ENCODE results near the gene USP47.

The USP47 gene

GRCh38 chr11:12005476-12005875 lies 163.7 kb downstream of the USP47 start:
- no peaks in the 10 kb centered on the region for H3F3A ChIP-seq (ENCODE audit: control insufficient read depth, insufficient read depth)
- H3K27me3 ChIP-seq (ENCODE audit: control insufficient read depth, low read length) = peaks cover 7% of the 10 kb centered on the region; the same call in 1 of the 2 replicates
- no peaks in the 10 kb centered on the region for H3K79me2 ChIP-seq (ENCODE audit: control insufficient read depth, low read length)
- no peaks in the 10 kb centered on the region for H3K36me3 ChIP-seq (ENCODE audit: control insufficient read depth, low read length)
- no peak overlapping the region for H3K4me2 ChIP-seq (ENCODE audit: low read length)
- H3K4me1 ChIP-seq (ENCODE audit: control insufficient read depth, low read length) = no peaks in the 10 kb centered on the region
- no peaks in the 10 kb centered on the region for H3K9me3 ChIP-seq (ENCODE audit: control insufficient read depth, insufficient read depth, low read length)
- H3K27ac ChIP-seq (ENCODE audit: low read depth, low read length) = no peak overlapping the region
- H3K4me3 ChIP-seq (ENCODE audit: low read length) = no peak overlapping the region
- no peak for TF ChIP-seq EZH2phosphoT487 (IDR thresholded peaks at IDR 0.05; ENCODE audit: borderline replicate concordance, low read length)
- TF ChIP-seq, protein P1, sequence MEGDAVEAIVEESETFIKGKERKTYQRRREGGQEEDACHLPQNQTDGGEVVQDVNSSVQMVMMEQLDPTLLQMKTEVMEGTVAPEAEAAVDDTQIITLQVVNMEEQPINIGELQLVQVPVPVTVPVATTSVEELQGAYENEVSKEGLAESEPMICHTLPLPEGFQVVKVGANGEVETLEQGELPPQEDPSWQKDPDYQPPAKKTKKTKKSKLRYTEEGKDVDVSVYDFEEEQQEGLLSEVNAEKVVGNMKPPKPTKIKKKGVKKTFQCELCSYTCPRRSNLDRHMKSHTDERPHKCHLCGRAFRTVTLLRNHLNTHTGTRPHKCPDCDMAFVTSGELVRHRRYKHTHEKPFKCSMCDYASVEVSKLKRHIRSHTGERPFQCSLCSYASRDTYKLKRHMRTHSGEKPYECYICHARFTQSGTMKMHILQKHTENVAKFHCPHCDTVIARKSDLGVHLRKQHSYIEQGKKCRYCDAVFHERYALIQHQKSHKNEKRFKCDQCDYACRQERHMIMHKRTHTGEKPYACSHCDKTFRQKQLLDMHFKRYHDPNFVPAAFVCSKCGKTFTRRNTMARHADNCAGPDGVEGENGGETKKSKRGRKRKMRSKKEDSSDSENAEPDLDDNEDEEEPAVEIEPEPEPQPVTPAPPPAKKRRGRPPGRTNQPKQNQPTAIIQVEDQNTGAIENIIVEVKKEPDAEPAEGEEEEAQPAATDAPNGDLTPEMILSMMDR (IDR thresholded peaks at IDR 0.05; ENCODE audit: low read depth, low read length, poor library complexity, severe bottlenecking) = no peak
- H4K20me1 ChIP-seq (ENCODE audit: control insufficient read depth, insufficient read depth, low read depth, low read length) = no peaks in the 10 kb centered on the region
- no peaks in the 10 kb centered on the region for H3K9me2 ChIP-seq (replicated peaks; ENCODE audit: control insufficient read depth, low read length)

GRCh38 chr11:12006552-12007229 lies 164.9 kb downstream of the USP47 start:
- Histone ChIP-seq H3K27ac (ENCODE audit: low read depth, low read length) (no peak overlapping the region), H3K4me1 (ENCODE audit: control insufficient read depth, low read length) (no peaks in the 10 kb centered on the region), H3K27me3 (ENCODE audit: control insufficient read depth, low read length) (peaks cover 7% of the 10 kb centered on the region; the same call in 1 of the 2 replicates), H3K9me2 (replicated peaks; ENCODE audit: control insufficient read depth, low read length) (no peaks in the 10 kb centered on the region), H3F3A (ENCODE audit: control insufficient read depth, insufficient read depth) (no peaks in the 10 kb centered on the region), H3K9me3 (ENCODE audit: control insufficient read depth, insufficient read depth, low read length) (no peaks in the 10 kb centered on the region), H4K20me1 (ENCODE audit: control insufficient read depth, insufficient read depth, low read depth, low read length) (no peaks in the 10 kb centered on the region), H3K36me3 (ENCODE audit: control insufficient read depth, low read length) (no peaks in the 10 kb centered on the region), H3K4me2 (ENCODE audit: low read length) (no peak overlapping the region), H3K79me2 (ENCODE audit: control insufficient read depth, low read length) (no peaks in the 10 kb centered on the region), H3K4me3 (ENCODE audit: low read length) (no peak overlapping the region)
- no peak for TF ChIP-seq EZH2phosphoT487 (IDR thresholded peaks at IDR 0.05; ENCODE audit: borderline replicate concordance, low read length)
- TF ChIP-seq, protein P1 (IDR thresholded peaks at IDR 0.05; ENCODE audit: low read depth, low read length, poor library complexity, severe bottlenecking) = no peak

- no peaks in the 10 kb centered on the region for H3K9me2 ChIP-seq (replicated peaks; ENCODE audit: control insufficient read depth, low read length)
- H4K20me1 ChIP-seq (ENCODE audit: control insufficient read depth, insufficient read depth, low read depth, low read length) = no peaks in the 10 kb centered on the region
- H3K9me3 ChIP-seq (ENCODE audit: control insufficient read depth, insufficient read depth, low read length) = no peaks in the 10 kb centered on the region
- no peaks in the 10 kb centered on the region for H3K36me3 ChIP-seq (ENCODE audit: control insufficient read depth, low read length)
- 0 out of 2 replicates have a peak, but pooled peaks cover 3% of the 10 kb centered on the region for H3K27me3 ChIP-seq (ENCODE audit: control insufficient read depth, low read length)
- H3K4me2 ChIP-seq (ENCODE audit: low read length) = no peak overlapping the region
- H3F3A ChIP-seq (ENCODE audit: control insufficient read depth, insufficient read depth) = no peaks in the 10 kb centered on the region
- H3K4me1 ChIP-seq (ENCODE audit: control insufficient read depth, low read length) = no peaks in the 10 kb centered on the region
- H3K27ac ChIP-seq (ENCODE audit: low read depth, low read length) = no peak overlapping the region
- TF ChIP-seq EZH2phosphoT487 (IDR thresholded peaks at IDR 0.05; ENCODE audit: borderline replicate concordance, low read length) = no peak
- TF ChIP-seq, protein P1 (IDR thresholded peaks at IDR 0.05; ENCODE audit: low read depth, low read length, poor library complexity, severe bottlenecking) = no peak
- H3K4me3 ChIP-seq (ENCODE audit: low read length) = no peak overlapping the region
- no peaks in the 10 kb centered on the region for H3K79me2 ChIP-seq (ENCODE audit: control insufficient read depth, low read length)
Measured at GRCh38 chr11:12007230-12007593, 165.4 kb downstream of the USP47 start.

Data from DOHH2 (cell line).